A204.1 (cell line): ENCODE measurements around the gene SETD2.

ENCODE experiments used
- FAIRE-seq: peaks from 2 replicates; lab custom pipeline; 2012; peaks lifted over from hg19 to GRCh38; lab: Jason Lieb, UNC

SETD2 gene

DNA sequence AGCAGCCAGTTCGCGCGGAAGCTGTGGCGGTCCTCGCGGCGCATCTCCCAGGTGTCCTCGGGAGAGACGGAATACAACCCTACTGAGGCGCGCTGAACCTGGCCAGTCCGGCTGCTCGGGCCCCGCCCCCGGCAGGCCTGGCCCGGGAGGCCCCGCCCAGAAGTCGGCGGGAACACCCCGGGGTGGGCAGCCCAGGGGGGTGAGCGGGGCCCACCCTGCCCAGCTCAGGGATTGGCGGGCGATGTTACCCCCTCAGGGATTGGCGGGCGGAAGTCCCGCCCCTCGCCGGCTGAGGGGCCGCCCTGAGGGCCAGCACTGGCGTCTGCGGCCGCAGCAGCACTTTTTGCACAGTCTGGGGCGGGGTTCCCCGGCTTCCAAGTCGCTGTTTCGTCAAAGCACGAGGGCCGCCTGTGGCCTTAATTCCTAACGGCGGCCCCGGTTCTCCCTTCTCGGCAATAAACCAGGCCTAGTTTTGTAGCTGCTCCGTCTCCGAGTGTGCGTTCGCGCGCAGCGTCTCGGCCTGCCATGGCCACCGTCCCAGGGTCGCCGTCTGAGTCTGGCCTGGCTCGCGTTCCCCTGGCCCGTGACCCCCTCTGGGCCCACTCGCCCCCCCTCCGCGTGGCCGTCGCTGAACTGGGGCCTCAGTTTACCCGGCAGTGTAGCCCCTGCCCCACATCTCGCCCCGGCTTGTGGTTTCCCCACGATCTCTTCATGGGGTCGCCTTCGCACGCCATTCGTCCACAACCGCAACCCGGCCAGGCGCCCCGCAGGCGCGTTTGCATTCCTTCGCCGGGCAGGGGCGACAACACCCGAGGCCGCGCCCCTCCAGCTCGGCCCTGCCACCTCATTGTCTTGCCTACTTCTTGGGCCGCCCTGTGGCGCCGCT, 154.4 kb downstream of the SETD2 start:
- FAIRE-seq = no peak

DNA sequence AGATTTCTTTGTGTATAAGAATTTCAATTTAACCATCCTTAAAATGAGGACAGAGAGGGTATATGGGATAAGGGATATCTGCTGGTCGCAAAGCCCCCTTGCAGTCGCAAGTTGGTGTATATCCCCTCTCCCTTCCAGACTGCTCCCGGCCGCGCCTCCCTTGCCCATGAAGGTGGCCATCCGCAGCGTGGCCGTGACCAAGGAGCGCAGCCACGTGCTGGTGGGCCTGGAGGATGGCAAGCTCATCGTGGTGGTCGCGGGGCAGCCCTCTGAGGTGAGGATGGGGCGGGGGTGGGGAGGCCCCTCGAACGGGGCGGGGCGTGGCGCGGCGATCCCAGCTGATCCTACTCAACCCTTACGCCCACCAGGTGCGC, 155.1 kb downstream of the SETD2 start:
- no peak for FAIRE-seq

DNA sequence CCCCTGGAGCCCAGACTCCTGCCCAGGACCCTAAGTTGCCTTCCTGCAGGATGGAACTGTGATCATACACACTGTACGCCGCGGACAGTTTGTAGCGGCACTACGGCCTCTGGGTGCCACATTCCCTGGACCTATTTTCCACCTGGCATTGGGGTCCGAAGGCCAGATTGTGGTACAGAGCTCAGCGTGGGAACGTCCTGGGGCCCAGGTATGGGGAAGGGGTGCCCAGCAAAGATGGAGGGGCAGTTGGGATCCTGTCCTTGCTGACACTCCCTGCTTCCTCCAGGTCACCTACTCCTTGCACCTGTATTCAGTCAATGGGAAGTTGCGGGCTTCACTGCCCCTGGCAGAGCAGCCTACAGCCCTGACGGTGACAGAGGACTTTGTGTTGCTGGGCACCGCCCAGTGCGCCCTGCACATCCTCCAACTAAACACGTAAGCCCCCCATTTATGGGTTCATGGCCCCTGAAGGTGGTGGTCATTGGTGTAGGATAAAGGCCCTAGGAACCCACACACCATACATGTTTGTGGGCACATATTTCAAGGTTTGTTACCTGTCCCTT, 155.6 kb downstream of the SETD2 start:
- no peak for FAIRE-seq

DNA sequence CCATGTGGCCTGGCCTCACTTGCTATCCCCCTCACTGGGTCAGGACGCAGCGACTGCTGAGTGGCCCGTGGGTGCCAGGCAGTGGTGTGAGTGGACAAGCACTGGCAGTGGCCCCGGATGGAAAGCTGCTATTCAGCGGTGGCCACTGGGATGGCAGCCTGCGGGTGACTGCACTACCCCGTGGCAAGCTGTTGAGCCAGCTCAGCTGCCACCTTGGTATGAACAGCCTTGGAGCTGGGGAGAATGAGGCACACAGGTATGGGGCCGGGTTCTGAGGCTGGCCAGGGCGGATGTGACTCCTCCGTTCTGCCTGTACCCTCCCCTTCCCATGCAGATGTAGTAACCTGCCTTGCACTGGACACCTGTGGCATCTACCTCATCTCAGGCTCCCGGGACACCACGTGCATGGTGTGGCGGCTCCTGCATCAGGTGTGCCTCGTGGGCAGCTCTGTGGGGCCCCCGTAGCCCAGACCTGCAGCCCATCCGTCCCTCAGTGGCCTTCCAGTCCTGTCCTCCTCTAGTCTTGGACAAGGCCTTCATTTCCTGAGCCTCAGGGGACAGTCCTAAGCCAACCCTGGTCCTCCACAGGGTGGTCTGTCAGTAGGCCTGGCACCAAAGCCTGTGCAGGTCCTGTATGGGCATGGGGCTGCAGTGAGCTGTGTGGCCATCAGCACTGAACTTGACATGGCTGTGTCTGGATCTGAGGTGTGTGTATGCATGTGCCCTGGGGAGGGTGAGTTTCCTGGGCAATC, 156.3 kb downstream of the SETD2 start:
- FAIRE-seq = no peak

DNA sequence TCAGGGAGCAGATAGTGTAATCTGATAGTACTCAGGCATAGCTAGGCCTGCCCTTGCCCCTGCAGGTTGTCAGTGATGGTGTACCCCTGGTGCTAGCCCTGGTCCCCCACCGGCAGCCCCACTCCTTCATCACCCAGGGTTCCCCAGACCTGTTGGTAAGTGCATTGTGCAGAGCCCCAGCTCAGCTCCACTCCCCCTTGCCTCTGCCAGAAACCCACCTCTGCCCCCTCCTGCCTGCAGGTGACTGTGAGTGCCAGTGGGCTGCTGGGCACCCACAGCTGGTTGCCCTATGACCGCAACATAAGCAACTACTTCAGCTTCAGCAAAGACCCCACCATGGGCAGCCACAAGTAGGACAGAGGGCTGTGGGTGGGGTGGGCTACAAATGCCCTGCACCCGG, 156.9 kb downstream of the SETD2 start:
- no peak for FAIRE-seq

DNA sequence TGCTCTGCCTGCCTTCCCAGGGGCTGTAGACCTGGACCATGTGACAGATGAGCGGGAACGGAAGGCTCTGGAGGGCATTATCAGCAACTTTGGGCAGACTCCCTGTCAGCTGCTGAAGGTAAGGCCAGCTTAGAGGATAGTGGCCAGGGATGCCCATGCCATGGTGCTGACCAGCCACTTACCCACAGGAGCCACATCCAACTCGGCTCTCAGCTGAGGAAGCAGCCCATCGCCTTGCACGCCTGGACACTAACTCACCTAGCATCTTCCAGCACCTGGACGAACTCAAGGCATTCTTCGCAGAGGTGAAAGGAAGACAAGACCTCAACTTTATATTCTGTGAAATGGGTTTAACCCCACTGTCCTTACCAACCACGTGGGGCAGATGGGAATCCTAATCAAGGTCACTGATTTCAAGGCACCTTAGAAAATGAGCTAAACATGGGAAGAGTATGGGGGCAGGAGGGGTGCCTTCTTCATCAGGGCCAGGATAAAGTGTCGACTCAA, 157.7 kb downstream of the SETD2 start:
- FAIRE-seq = no peak

DNA sequence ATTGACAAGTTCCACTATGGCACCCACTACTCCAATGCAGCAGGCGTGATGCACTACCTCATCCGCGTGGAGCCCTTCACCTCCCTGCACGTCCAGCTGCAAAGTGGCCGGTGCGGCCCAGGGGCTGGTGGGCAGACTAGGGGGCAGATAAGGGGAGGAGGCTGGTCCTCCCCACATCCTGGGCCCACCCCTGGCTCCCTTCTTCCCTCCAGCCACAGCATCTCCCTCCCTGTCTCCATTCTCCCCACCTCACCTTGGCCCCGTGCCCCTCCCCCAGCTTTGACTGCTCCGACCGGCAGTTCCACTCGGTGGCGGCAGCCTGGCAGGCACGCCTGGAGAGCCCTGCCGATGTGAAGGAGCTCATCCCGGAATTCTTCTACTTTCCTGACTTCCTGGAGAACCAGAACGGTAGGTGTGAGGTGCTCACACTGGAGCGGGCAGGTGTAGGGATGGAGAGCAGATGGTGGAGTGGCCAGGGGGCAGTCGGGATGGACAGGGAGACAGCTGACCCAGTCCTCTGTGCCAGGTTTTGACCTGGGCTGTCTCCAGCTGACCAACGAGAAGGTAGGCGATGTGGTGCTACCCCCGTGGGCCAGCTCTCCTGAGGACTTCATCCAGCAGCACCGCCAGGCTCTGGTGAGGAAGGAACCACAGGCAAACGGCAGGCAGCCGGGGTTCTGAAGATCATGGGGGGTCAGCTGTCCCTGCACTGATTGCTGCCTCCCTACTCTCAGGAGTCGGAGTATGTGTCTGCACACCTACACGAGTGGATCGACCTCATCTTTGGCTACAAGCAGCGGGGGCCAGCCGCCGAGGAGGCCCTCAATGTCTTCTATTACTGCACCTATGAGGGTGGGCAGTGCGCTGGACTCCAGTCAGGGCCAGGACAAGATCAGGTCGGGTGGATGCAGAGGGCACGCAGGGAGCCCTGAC, 158.4 kb downstream of the SETD2 start:
- no peak for FAIRE-seq

DNA sequence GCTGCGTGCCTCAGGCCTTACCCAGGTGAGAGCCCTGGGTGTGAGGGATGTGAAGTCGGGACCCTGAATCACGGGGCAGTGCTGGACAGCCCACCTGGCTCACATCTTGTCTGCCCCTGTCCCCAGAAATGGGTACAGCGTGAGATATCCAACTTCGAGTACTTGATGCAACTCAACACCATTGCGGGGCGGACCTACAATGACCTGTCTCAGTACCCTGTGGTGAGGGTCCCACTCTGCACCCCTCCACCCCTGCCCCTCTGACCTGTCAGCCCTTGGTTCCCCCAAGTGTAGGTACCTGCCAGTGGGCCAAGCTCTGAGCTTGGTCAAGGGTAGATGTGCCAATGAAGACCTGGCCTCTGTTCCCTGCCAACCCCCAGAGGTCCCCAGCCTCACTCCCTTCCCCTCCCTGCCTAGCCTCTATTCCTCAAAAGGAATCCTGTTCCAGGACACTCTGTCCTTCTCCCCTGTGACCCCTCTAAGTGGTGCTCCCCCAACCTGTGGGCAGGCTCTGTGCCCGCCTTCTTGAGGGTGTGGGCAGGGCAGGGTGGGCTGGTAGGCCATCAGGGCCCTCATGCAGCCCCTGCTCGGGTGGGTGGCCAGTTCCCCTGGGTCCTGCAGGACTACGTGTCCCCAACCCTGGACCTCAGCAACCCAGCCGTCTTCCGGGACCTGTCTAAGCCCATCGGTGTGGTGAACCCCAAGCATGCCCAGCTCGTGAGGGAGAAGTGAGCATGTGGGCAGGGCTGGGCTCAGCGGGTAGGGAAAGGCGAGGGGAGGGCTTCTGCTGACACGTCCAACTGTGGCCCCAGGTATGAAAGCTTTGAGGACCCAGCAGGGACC, 159.3 kb downstream of the SETD2 start:
- FAIRE-seq = no peak

DNA sequence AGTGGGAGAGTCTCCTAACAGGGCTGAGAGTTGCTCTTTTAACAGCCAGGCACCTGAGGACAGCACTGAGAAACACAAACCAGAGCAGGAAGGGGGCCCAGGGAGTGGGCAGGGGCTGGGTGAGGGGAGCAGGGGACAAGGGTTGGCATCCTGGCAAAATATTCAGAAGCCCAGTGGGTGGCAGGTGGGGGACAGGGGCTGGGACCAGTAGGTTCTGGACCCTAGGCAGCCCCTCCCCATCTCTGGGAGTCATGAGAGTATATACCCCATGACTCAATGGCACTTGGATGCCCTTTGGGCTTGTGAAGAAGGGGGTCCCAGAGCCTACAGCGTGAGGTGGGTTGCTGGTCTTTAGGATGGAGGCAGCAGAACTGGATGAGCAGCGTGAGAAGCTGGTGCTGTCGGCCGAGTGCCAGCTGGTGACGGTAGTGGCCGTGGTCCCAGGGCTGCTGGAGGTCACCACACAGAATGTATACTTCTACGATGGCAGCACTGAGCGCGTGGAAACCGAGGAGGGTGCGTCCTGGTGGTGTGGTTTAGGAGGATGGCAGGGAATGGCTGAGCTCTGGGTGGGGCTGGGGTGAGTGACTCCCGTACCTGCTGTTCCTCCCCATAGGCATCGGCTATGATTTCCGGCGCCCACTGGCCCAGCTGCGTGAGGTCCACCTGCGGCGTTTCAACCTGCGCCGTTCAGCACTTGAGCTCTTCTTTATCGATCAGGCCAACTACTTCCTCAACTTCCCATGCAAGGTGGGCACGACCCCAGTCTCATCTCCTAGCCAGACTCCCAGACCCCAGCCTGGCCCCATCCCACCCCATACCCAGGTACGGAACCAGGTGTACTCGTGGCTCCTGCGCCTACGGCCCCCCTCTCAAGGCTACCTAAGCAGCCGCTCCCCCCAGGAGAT, 160.2 kb downstream of the SETD2 start:
- no peak for FAIRE-seq

DNA sequence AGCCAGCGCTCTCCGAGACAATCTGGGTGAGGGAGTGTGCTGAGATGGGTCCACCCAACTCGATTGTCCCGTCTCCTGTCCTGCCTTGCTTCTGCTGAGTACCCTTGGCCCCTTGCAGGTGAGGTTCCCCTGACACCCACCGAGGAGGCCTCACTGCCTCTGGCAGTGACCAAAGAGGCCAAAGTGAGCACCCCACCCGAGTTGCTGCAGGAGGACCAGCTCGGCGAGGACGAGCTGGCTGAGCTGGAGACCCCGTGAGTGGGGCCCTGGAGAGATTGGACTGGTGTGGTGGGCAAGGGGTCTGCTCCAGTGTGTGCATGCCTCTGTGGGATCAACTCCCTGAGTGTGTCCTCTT, 160.9 kb downstream of the SETD2 start:
- no peak for FAIRE-seq

DNA sequence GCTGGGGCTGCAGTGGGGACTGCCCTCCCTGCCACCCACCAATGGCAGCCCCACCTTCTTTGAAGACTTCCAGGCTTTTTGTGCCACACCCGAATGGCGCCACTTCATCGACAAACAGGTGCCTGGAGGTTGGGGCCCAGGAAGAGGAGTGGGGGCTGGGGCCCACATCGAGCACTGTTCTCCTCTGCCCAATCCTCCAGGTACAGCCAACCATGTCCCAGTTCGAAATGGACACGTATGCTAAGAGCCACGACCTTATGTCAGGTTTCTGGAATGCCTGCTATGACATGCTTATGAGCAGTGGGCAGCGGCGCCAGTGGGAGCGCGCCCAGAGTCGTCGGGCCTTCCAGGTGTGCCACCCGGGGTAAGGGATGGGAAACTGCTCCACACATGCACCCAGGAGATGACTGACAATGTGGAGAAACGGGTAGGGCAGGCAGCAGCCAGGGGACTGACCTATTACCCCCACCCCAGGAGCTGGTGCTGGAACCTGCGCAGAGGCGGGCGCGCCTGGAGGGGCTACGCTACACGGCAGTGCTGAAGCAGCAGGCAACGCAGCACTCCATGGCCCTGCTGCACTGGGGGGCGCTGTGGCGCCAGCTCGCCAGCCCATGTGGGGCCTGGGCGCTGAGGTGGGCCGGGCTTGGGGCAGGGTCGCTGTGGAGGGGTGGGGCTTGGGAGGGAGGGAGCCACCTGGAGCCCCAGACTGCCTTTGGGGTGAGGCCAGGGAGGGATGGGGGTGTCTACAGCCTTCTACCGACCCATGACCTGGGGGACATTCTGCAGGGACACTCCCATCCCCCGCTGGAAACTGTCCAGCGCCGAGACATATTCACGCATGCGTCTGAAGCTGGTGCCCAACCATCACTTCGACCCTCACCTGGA, 161.5 kb downstream of the SETD2 start:
- no peak for FAIRE-seq

DNA sequence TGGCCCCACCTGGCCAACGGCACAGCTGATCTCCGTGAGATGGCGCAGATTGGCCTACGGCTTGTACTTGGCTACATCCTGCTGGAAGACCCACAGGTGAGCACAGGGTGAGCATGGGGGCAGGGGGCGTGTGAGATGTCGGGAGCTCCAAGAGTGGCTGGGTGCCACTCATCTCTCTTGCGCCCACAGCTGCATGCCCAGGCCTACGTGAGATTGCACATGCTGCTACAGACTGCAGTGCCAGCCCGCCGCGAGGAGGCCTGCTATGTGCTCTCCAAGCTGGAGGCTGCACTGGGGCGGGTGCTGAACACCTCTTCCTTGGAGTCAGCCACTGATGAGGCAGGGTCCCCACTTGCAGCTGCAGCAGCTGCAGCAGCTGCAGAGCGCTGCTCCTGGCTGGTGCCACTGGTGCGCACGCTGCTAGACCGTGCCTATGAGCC, 162.2 kb downstream of the SETD2 start:
- no peak for FAIRE-seq

DNA sequence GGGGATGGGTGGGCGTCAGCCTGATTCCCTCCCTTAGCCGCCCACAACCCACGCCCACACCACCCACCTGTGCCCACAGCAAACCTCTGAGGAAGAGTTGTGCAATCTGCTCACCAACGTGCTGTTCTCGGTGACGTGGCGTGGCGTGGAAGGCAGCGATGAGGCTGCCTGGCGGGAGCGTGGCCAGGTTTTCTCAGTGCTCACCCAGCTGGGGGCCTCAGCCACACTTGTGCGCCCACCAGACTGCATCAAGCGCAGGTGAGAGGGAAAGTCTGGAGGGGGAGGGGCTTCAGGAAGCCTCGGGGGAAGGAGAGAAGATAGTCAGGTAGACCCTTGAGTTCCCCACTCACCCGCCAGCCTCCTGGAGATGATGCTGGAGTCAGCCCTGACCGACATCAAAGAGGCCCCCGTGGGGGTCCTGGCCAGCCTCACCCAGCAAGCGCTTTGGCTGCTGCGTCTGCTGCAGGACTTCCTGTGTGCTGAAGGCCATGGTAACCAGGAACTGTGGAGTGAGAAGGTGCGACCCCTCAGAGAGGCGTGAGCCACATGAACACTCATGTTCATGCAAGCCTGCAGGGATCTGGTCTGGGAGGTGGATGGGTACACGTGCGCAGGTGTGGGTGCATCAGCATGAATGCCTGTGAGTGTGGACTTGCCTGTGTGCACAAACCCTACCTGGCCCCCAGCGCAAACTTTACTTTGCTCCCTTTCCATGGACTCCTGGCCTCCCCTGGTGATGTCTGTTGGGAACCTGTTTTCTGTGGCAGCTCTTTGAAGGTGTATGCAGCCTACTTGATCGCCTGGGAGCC, 162.8 kb downstream of the SETD2 start:
- FAIRE-seq = no peak

DNA sequence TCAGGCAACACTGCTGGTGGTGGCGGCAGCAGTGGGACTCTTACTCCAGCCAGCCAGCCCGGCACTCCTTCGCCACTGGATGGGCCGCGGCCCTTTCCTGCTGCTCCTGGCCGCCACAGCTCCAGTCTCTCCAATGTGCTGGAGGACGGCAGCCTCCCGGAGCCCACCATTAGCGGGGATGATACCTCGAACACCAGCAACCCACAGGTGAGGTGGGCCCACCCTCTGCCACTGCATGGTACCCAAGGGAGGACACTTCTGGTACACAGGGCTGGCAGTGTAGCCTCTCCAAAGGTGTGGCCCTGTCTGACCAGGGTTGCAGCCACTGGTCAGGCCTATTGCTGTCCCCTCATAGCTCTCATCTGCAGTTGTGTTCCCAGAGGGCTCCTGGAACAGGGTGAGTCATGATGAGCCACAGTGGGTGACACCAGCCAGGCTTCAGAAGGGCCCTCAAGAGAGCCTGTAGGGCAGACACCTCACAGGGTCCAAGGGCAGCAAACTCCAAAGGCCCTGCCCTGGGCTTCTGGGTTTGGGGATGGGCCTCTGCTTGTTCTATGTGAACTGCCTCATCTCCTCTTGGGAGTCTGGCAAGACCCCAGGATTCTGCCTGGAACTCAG, 163.6 kb downstream of the SETD2 start:
- no peak for FAIRE-seq

DNA sequence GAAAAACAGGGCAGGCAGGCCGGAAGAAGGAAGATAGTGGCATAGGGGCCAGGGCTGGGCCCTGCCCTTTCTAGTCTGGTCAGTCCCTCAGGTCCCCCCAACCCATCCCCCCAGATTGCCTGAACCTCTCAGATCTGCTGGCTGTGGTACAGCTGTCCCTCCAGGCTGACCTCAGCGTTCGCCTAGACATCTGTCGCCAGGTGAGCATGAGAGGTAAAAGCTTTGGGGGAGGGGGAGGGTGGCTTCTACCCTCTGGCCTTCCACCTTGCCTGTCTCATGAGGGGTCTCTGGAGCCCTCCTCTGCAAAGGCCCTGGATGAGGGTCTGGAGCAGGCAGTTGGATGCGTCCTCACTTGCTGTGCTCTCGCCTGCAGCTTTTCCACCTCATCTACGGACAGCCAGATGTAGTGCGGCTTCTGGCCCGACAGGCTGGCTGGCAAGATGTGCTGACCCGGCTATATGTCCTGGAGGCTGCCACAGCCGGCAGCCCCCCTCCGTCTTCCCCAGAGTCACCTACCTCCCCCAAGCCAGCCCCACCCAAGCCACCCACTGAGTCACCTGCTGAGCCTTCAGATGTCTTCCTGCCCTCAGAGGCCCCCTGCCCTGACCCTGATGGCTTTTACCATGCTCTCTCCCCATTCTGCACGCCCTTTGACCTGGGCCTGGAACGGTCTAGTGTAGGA, 164.3 kb downstream of the SETD2 start:
- no peak for FAIRE-seq

DNA sequence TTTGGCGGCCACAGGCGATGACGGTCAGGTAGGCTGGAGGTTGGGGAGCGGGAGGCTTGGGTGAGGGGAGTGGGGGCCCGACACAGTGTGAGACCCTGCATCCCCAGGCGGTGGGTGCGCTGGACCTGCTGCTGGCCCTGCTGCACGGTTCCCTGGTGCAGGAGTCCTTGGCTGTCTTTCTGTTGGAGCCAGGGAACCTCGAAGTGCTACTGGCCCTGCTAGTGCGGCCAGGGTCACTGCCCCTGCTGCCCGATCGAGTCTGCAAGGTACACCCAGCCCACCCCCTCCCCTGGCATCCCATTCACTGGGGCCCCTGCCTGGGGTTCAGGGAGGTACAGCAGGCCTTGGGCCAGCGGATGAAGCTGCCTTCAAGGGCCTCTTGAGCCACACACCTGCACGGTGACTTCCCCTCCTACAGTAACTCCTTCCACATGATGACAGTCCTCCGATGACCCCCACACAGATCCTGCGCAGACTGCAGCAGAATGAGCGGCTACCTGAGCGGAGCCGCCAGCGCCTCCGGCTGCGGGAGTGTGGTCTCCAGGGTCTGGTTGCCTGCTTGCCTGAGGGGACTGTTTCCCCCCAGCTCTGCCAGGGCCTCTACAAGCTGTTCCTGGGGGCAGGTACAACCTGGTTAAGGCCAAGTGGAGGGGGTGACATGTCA, 164.9 kb downstream of the SETD2 start:
- no peak for FAIRE-seq
